MG63 (cell line): ENCODE results near the gene RNF168. TPM values are rescaled to one million over a fixed set of nuclear protein-coding genes. Genes with fewer than 3 reads are reported as not detected.
A peak's percentile ranks its signal among the peaks of the same experiment; 100 is the strongest.
"Not testable (repeated sequence)": the region's sequence is repeated elsewhere in the genome, so short reads cannot be mapped to it uniquely, and the experiment has no call there.

Experiments used
- DNase-seq: peaks from one replicate; pipeline ENCODE4 v3.0.0-alpha.2; 2020
- H3K27me3 ChIP-seq: fragments of 250-450 bp; sonication (Bioruptor Pico); 2 replicates; pipeline ENCODE4 v1.5.1; 2020; ENCODE audit warnings: mild to moderate bottlenecking, moderate library complexity
- H3K36me3 ChIP-seq: fragments of 250-450 bp; sonication (Bioruptor Pico); 2 replicates; pipeline ENCODE4 v1.5.1; 2020; ENCODE audit warnings: mild to moderate bottlenecking, moderate library complexity
- H3K4me3 ChIP-seq: fragments of 250-450 bp; sonication (Bioruptor Pico); 2 replicates; pipeline ENCODE4 v1.5.1; 2020; ENCODE audit warnings: mild to moderate bottlenecking, moderate library complexity
- H3K9me3 ChIP-seq: fragments of 250-450 bp; sonication (Bioruptor Pico); 2 replicates; pipeline ENCODE4 v1.5.1; 2020; ENCODE audit warnings: mild to moderate bottlenecking, moderate library complexity
- total RNA-seq: library from RNA; depleted of rRNA; stranded (reverse); fragments of >200 nt; shearing (Covaris generic); gene quantifications from 2 replicates; pipeline ENCODE4 v1.2.3, GENCODE V29; 2014; ENCODE audit warnings: low replicate concordance; rRNA removed

RNF168 gene, protein sequence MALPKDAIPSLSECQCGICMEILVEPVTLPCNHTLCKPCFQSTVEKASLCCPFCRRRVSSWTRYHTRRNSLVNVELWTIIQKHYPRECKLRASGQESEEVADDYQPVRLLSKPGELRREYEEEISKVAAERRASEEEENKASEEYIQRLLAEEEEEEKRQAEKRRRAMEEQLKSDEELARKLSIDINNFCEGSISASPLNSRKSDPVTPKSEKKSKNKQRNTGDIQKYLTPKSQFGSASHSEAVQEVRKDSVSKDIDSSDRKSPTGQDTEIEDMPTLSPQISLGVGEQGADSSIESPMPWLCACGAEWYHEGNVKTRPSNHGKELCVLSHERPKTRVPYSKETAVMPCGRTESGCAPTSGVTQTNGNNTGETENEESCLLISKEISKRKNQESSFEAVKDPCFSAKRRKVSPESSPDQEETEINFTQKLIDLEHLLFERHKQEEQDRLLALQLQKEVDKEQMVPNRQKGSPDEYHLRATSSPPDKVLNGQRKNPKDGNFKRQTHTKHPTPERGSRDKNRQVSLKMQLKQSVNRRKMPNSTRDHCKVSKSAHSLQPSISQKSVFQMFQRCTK
- total RNA-seq: 4.7 and 9.8 TPM in 2 replicates

DNA sequence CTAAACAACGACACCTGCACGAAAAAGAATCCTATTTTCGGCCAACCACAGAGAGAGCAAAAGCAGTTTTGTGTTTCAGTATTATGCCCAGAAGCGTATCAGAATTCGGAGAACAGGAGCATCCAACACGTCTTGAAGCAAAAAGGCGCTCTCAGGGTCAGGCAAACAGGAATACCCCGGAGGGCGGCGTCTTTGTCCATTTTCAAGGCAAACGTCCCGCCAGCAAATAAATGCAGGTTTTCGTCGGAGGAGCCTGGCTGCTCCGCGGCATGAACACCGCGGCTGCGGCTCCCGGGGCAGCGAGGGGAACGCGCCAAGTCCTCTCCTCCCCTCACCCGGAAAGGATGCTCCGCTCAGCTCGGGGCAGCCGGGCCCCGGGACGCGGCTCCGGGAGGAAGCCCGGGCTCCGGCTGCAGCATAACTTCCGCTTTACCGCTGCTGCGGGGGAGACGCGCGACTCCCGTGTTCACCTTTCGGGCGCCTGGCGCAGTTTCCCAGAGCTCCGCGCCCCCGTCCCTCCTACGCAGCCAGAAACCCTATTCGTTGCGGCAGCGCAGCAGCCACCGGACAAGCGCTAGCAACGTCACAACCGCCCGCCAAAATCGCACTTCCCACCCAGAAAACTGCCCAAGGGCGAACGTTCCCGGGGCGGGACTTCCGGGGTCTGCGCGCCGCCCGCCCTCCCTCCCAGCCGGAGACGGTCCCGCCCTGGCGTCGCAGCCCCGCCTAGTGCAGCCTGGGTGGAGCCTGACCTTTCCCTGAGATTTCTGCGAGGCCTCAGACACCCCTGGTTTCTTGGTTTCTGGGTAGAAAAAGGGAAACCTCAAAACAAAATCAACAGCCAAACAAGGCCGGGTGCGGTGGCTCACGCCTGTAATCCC, at the start of gene RNF168:
Gene RNF168, minus strand, starts transcription at position 573 of the 881 bp plus-strand sequence. CDS start 595 bp downstream, outside the sequence.
- Histone ChIP-seq H3K27me3 (no peaks in the 10 kb centered on the region), H3K4me3 (peak within 1 kb of the TSS; percentile 94), H3K9me3 (no peaks in the 10 kb centered on the region), H3K36me3 (peaks cover 26% of the 10 kb centered on the region)
- DNase-seq: peak; percentile 98

GRCh38 chr3:196552253-196552652, 48.7 kb upstream of the RNF168 start:
- peaks cover 6% of the 10 kb centered on the region for H3K36me3 ChIP-seq
- no peak for DNase-seq
- H3K27me3 ChIP-seq: no peaks in the 10 kb centered on the region
- peaks cover 18% of the 10 kb centered on the region for H3K9me3 ChIP-seq
- H3K4me3 ChIP-seq: no peak overlapping the region

GRCh38 chr3:196550172-196550571, 46.6 kb upstream of the RNF168 start:
- H3K4me3 ChIP-seq, H3K36me3 ChIP-seq, H3K27me3 ChIP-seq, DNase-seq: not testable (repeated sequence)
- peaks cover 18% of the 10 kb centered on the region for H3K9me3 ChIP-seq

- DNase-seq, H3K27me3 ChIP-seq, H3K4me3 ChIP-seq, H3K36me3 ChIP-seq: not testable (repeated sequence)
- H3K9me3 ChIP-seq: peaks cover 18% of the 10 kb centered on the region
Measured at GRCh38 chr3:196549312-196549711, 45.7 kb upstream of the RNF168 start.

- Histone ChIP-seq H3K9me3 (peaks cover 18% of the 10 kb centered on the region), H3K4me3 (no peak overlapping the region), H3K27me3 (no peaks in the 10 kb centered on the region), H3K36me3 (no peaks in the 10 kb centered on the region; the same call in none of the 2 replicates)
- DNase-seq: no peak
Measured at GRCh38 chr3:196547067-196547466, 43.5 kb upstream of the RNF168 start.

- no peak for DNase-seq
- peaks cover 18% of the 10 kb centered on the region for H3K9me3 ChIP-seq
- H3K4me3 ChIP-seq: no peak overlapping the region
- no peaks in the 10 kb centered on the region for H3K27me3 ChIP-seq
- no peaks in the 10 kb centered on the region; the same call in 1 of the 2 replicates for H3K36me3 ChIP-seq
Measured at GRCh38 chr3:196546537-196546936, 43.0 kb upstream of the RNF168 start.

DNA sequence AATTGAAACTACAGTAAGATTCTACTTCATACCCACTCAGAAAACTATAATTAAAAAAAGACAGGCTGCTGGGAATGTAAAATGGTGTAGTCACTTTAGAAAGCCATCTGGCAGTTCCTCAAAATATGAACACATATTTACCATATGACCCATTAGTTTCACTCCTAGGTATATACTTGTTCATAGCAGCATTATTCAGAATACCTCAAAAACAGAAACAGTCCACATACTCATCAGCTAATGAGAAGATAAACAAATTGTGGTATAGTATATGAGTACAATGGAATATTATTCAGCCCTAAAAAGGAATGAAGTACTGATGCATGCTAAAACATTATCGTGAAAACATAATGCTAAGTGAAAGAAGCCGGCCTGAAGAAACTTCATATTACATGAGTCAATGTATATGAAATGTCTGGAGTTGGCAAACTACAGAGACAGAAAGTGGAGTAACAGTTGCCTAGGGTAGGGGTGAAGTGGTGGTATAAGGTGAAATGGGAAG, 41.0 kb upstream of the RNF168 start:
- DNase-seq: no peak
- Histone ChIP-seq H3K9me3 (peaks cover 8% of the 10 kb centered on the region), H3K36me3 (no peaks in the 10 kb centered on the region), H3K4me3 (no peak overlapping the region), H3K27me3 (no peaks in the 10 kb centered on the region)

DNA sequence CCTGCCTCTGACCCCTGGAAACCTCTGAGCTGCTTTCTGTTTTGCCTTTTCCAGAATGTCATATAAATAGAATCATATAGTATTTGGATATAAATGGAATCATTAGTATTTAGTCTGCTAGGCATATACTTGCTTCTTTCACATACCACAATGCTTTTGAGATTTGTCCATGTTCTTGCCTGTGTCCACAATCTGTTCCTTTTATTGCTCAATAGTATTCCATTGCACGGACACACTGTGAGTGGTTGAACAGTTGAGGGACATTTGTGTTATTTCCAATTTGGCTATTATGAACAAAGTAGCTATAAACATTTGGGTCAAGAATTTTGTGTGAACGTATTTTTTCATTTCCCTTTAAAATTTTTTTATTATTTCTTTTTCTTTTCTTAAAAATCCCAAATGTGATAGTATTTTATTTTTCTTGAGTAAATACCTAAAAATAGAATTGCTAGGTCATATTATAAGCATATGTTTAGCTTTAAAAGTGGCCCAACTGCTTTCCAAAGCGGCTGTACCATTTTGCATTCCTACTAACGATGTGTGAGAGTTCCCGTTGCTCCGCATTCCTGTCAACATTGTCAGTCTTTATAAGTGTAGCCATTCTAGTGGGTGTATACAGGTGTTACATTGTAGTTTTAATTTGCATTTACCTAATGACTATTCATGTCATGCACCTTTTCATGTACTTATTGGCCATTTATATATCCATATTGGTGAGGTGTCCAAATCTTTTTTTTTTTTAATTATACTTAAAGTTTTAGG, 38.3 kb upstream of the RNF168 start:
- no peak for DNase-seq
- Histone ChIP-seq H3K9me3 (no peaks in the 10 kb centered on the region), H3K36me3 (no peaks in the 10 kb centered on the region), H3K4me3 (no peak overlapping the region), H3K27me3 (no peaks in the 10 kb centered on the region)

DNA sequence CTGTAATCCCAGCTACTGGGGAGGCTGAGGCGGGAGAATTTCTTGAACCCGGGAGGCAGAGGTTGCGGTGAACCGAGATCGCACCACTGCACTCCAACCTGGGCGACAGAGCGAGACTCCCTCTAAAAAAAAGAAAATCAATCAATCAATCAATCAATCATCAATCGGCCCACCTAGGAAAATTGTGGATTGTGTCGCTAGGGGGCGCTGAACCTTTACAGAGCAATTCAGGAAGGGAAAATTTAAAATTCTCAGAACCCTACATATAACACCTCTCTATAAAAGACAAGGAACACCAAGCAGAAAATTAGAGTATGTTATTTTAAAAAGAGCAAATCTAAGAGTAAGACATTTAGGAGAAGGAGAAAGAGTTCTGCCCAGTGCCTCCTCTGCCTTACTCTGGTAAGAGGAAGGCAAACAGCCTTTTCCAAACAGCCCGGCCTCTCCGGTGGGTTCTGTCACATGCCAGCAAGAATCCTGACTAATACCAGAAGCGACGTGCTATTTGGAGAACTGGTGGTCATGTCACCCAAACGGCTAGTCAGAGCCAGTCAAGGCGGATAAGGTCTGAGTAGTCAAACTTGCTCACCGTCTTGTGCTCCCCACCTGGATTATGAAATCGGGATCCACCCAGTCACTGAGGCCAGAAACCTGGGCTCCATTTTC, 33.9 kb upstream of the RNF168 start:
- Histone ChIP-seq H3K4me3 (no peak overlapping the region), H3K27me3 (no peaks in the 10 kb centered on the region)
- no peak for DNase-seq

DNA sequence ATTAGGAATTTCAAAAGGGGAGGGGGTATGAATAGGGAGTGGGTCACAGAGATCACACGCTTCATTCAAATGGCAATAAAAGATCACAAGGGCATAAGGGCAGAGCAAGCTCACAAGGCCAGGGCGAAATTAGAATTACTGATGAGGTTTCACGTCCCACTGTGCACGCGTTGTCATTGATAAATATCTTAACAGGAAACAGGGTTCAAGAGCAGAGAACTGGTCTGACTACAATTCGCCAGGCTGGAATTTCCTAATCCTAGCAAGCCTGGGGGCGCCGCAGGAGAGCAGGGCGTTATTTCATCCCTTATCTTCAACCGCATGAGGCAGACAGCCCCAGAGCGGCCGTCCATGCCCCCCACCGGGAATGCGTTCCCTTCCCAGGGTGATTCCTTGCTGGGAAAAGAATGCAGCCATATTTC, 29.7 kb upstream of the RNF168 start:
- H3K9me3 ChIP-seq: no peaks in the 10 kb centered on the region; the same call in 1 of the 2 replicates
- DNase-seq: no peak
- no peaks in the 10 kb centered on the region for H3K27me3 ChIP-seq
- H3K4me3 ChIP-seq: no peak overlapping the region
- no peaks in the 10 kb centered on the region for H3K36me3 ChIP-seq

More for the DNA sequence above, 33.9 kb upstream of the RNF168 start:
- Histone ChIP-seq H3K9me3 (no peaks in the 10 kb centered on the region), H3K36me3 (no peaks in the 10 kb centered on the region)

DNA sequence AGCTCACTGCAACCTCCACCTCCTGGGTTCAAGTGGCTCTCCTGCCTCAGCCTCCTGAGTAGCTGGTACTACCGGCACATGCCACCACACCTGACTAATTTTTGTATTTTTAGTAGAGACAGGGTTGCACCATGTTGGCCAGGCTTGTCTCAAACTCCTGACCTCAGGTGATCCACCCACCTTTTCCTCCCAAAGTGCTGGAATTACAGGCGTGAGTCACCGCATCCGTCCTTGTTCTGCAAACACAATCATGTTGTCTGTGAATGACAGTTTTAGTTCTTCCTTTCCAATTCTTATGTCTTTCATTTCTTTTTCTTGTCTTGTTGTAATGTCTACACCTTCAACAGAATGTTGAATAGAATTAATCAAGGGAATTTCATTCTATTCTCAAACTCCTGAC, 27.9 kb upstream of the RNF168 start:
- Histone ChIP-seq H3K4me3 (no peak overlapping the region), H3K27me3 (no peaks in the 10 kb centered on the region), H3K9me3 (no peaks in the 10 kb centered on the region; the same call in 1 of the 2 replicates), H3K36me3 (no peaks in the 10 kb centered on the region)
- DNase-seq: no peak

DNA sequence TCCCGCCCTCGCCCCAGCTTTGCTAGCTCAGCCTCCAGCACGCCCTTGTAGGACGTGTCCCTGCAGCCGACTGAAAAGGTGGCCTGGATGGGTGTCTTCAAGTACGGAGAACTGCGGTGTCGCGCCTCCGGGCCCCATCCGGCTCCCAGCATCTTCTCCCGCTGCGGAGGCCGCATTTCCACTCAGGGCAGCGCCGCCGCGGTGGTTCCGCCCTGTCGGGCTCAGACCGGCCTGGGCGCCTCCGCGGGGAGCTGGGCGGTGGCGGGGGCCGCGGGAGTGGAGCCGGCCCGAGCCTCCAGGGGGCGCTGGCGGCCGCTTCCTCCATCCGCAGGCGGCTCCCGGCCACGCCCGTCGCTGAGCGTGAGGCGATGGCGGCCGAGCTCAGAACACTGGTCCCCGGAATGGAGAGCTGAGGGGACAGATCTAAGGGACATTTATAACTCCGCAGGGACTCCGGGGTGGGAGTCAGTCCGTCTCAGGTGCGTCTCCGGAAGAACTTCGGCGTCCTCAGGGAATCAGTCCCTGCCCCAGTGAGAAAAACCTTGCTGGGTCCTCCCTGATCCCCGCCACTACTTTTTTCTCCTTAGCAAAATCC, 25.2 kb upstream of the RNF168 start:
- DNase-seq: peak; percentile 74
- H3K9me3 ChIP-seq: no peaks in the 10 kb centered on the region; the same call in 1 of the 2 replicates
- H3K27me3 ChIP-seq: no peaks in the 10 kb centered on the region
- no peaks in the 10 kb centered on the region for H3K36me3 ChIP-seq
- H3K4me3 ChIP-seq: peak overlapping the region; percentile 45

DNA sequence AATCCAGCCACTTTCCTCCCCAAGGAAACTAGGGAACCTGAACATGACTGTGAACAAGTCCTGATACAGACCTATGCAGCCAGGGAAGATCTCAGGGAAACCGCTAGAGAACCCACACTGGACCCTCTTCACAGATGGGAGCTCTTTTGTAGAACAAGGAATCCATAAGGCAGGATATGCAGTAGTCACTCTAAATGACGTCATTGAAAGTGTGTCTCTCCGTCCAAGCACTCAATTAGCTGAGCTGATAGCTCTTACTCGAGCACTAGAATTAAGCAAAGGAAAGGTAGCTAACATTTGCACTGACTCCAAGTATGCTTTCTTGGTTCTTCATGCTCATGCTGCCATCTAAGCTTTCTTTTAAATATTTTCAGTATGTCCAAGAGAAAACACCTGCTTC, 21.6 kb upstream of the RNF168 start:
- DNase-seq: no peak
- no peak overlapping the region for H3K4me3 ChIP-seq
- H3K9me3 ChIP-seq: peaks cover 6% of the 10 kb centered on the region; the same call in 1 of the 2 replicates
- H3K27me3 ChIP-seq: no peaks in the 10 kb centered on the region
- H3K36me3 ChIP-seq: no peaks in the 10 kb centered on the region

DNA sequence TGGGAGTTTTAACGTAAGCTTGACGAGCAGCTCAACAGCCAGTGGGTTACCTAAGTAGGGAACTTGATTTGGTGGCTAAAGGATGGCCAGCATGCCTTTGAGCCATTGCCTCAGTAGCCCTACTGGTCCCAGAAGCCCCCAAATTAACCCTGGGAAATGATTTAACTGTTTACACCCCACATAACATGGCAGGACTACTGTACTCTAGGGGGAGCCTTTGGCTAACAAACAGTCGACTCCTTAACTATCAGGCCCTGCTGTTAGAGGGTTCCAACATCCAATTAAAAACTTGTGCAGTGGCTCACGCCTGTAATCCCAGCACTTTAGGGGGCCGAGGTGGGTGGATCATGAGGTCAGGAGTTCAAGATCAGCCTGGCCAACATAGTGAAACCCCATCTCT, 21.0 kb upstream of the RNF168 start:
- Histone ChIP-seq H3K4me3 (no peak overlapping the region), H3K9me3 (peaks cover 12% of the 10 kb centered on the region), H3K36me3 (no peaks in the 10 kb centered on the region), H3K27me3 (no peaks in the 10 kb centered on the region)
- DNase-seq: no peak

DNA sequence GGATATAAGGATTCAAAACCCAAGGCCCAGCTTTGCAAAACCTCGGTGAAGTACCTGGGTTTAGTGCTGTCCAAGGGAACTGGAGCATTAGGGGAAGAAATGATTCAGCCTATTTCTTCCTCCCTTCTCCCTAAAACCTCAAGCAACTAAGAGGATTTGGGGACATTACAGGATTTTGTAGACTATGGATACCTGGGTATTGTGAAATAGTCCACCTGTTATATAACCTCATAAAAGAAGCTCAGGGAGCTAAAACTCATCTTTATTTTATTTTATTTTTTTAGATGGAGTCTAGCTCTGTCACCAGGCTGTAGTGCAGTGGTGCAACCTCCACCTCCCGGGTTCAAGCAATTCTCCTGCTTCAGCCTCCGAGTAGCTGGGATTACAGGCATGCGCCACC, 20.3 kb upstream of the RNF168 start:
- no peak for DNase-seq
- H3K27me3 ChIP-seq: no peaks in the 10 kb centered on the region
- H3K4me3 ChIP-seq: no peak overlapping the region
- no peaks in the 10 kb centered on the region for H3K36me3 ChIP-seq
- H3K9me3 ChIP-seq: peaks cover 19% of the 10 kb centered on the region
